Stimulated activated CD8-positive, alpha-beta memory T cell treated with anti-CD3 and anti-CD28 coated beads, Interleukin-12 subunit alpha, Interleukin-12 subunit beta, amount 100 ng/mL, for 1 hour (primary cell): Measurements from ENCODE around the gene GAGE12J.
"Not testable (repeated sequence)": the region's sequence is repeated elsewhere in the genome, so short reads cannot be mapped to it uniquely, and the experiment has no call there.

ENCODE experiments used
- DNase-seq: peaks from one replicate; pipeline ENCODE4 v3.0.0-alpha.2; 2020; ENCODE audit warnings: low read depth

GAGE12J gene, protein sequence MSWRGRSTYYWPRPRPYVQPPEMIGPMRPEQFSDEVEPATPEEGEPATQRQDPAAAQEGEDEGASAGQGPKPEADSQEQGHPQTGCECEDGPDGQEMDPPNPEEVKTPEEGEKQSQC

DNA sequence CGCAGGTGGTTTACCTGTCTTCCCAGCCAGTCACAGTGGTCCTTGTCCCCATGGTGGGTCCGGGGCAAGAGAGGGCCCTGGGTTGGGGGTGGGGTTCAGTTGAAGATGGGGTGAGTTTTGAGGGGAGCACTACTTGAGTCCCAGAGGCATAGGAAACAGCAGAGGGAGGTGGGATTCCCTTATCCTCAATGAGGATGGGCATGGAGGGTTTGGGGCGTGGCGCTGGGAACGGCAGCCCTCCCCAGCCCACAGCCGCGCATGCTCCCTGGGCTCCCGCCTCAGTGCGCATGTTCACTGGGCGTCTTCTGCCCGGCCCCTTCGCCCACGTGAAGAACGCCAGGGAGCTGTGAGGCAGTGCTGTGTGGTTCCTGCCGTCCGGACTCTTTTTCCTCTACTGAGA lies at the start of gene GAGE12J:
Gene GAGE12J (plus strand): TSS at position 301 of the 400 bp plus-strand sequence. CDS start 1,157 bp downstream, outside the sequence.
- DNase-seq = not testable (repeated sequence)

DNA sequence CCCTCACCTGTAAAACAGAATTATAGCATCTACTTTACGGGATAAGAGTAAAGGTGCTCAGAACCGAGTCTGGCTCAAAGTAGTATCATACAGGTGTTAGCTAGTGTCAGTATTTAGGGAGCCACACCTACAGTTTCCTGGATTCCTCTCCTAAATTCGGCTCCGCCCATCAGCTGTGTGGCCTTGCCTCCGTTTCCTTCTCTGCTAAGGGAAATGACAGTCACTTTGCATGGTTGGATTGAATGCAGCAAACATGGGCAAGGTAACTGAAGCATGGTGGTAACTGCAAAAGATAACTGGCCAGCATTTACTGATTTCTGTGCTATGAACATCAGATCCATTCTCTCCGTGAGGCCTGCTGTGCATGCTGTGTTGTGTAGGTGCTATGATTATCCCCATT lies 49.4 kb upstream of the GAGE12J start:
- DNase-seq = no peak

DNA sequence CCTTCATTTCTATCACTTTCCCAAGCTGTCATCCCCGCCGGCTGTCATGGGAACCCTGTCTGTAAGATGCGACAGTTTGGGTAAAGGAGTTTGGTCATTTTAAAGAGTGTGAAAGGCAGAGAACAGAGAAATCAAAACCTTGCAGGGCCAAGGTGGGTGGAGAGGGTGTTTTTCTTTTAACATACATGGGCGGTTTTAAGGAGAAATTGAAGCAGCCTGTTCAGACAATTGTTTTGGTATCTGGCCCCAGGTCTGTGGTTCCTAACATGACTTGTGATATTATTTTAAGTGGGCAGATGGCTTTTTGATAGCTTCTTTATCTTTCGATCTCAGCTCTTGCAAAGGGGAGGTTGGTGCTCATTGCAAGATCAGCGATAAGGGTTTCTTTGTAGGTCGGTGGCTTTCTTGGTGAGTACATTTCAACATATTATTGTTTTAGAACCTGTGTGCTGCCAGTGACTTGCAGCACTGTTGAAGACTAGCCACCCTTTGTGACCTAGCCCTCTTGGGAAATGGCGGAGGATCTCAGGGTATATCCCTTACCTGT lies 48.6 kb upstream of the GAGE12J start:
- DNase-seq = no peak

DNA sequence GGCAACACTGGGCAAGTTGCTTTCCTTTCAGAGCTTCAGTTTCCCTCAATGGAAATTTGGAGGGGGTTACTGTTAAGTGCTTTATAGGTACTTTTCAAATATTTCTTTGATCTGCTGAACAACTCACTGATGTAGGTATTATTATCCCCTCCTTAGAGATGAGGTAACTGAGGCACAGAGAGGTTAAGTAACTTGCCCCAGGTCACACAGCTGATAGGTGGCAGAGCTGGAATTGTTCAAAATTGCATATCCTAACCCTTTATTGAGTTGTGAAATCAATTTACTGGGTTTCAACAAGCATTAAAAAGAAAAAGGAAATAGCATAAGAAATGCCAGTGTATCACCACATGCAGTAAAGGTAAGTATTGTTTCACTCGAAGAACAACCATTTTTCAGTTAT lies 45.6 kb upstream of the GAGE12J start:
- DNase-seq = no peak

DNA sequence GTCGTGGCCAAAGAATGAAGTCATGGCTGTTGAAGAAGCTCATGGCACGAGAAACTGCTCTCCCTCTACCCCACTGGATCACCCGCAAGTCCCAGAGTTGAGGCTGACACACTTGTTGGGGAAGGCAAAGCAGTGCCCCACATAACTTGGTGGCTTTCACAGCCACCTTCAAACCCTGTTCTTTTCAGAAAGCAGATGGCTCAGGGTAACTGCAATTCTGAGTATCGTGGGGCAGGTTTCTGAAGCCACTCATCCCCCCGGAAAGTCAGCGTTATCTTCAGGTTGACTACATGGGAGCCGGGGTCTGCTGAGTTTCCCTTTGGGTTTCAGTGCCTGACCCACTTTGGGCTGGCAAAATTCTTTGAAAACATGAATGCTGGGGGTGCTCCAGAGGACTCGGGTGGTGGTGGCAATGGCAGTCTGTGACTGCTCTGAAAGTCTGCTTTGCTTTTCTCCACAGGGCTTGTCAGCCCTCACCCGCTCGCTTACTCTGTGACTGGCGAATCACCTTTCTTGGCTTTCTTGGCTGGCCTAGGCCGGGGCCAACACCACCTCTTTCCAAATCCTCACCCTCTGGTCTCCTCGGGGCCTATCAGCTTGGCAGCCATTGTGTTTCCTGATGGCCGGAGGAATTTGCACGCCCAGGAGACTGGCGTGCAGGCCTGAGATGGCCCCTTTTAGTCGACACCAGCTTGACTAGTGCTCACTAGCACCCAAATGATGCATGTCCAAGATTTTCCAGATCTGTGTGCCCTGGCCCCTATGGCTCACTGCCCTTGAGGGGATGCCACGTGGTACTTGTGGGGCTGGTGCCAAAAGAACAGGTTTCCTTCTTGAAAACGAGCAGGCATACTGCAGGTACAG lies 44.9 kb upstream of the GAGE12J start:
- no peak for DNase-seq

DNA sequence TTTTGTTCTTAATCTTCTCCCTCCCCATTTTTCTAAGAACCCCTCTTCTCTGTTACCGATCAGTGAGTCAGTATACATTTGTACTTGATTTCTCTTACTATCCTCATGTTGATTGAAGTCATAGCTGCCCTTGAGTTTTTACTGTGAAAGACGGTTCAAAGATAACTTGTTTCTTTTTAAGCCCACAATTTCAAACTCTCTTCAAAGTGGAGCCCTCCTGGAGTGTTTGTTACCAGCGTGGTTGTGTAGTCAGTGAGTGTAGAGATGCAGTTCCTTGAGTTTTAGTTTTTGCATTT lies 44.4 kb upstream of the GAGE12J start:
- no peak for DNase-seq

DNA sequence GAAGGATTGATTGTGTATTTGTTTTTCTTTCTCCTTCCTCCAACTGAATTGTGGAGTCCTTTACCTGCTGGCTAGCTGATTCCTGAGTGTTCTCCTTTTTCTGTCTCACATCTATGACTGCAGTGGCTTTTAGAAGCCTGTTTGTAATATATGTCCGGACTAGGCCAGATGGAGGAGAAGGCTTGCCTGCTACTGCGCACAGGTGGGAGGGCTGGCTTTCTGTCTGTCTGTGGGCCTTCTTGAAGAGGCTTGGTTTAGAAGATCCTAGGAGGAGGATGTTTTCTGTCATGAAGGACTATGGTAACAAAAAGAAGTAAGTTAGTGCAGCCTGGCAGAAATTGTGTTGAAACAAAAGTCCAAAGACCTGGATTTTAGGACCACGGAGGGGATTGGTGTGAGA lies 43.8 kb upstream of the GAGE12J start:
- no peak for DNase-seq

DNA sequence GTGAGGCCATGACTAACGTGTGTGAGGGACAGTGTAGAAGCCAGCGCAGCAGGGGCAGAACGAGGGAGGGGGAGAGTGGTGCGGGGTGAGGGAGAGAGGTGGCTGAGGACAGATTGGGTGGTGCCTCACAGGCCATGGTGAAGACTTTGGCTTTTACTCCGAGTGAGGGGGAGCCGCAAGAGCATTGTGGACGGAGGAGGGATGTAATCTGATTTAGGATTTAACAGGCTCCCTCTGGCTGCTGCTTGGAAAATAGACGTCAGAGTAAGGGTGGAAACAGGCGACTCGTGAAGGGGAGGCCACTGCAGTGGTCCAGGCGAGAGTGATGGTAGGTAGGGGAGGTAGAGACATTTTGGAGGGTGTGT lies 39.2 kb upstream of the GAGE12J start:
- DNase-seq = no peak

DNA sequence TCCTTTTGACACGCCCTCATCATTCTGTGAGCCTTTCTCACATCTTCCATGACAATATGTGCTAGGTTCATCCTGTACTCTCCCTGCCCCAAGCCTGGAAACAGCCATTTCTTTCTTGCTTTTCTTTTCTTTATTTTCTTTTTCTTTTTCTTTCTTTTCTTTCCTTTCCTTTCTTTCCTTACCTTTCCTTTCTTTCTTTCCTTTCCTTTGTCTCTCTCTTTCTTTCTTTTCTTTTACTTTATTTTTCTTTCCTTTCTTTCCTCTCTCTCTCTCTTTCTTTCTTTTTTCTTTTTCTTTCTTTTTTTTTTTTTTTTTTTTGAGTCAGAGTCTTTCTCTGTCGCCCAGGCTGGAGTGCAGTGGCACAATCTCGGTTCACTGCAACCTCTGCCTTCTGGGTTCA lies 37.6 kb upstream of the GAGE12J start:
- no peak for DNase-seq

DNA sequence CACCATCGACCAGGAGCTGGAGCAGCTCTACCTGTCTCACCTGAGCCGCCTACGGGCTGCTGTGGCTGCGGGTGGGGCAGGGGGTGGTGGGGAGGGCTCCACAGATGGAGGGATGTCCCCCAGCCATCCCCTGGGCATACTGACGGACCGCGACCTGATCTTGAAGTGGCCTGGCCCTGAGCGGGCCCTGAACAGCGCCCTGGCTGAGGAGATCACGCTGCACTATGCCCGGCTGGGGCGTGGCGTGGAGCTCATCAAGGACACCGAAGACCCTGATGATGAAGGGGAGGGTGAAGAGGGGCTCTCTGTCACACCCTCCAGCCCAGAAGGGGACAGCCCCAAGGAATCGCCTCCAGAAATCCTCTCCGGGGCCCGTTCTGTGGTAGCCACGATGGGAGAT lies 35.7 kb upstream of the GAGE12J start:
- DNase-seq = no peak

DNA sequence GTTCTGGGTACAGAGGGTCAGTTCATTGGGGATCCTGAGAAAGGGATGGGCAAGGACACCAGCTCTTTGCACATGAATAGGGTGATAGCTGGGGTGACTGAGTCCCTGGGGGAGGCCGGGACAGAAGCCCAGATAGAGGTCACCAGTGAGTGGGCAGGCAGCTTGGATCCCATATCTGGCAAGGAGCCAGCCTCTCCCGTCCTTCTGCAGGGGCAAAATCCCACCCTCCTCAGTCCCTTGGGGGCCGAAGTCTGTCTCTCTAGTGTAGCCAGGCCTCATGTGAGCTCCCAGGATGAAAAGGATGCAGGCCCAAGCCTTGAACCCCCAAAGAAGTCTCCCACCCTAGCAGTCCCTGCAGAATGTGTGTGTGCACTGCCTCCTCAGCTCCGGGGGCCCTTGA lies 35.3 kb upstream of the GAGE12J start:
- DNase-seq = no peak

DNA sequence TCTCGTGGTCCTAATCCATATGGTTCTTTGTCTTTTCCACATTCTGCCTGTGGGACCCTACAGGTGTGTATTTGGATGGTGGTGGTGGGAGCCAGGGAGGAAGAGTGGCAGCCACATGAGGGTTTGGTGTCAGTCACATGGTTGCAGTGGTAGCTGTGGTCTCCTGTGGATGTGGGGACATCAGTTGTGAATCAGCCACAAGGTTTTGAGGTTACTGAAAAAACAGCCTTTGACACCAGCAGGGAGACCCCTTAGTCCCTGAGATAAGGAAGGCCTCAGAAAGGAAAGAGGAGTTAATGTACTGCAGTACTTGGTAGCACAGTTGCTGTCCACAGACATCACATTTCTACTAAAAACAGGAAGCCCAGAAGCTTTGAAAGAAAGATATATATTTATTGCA lies 34.2 kb upstream of the GAGE12J start:
- DNase-seq = no peak

DNA sequence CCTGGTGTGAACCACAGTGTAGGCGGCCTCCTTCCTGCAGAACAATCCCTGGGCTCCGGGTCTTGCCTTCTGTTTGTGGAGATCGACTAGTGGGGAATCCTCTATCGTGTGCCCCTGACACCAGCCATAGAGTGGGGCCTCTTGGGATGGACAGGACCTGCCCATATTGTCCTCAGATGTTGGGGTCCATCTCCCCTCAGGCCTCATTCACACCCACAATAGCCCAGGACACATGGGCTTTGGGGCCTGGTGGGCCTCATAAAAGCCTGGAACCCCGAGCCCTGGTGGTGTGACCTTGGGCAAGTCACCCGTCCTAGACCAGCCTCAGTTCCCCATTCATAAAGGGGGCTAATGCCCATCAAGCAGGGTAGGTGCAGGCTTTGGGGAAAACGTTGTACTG lies 31.6 kb upstream of the GAGE12J start:
- DNase-seq = no peak

DNA sequence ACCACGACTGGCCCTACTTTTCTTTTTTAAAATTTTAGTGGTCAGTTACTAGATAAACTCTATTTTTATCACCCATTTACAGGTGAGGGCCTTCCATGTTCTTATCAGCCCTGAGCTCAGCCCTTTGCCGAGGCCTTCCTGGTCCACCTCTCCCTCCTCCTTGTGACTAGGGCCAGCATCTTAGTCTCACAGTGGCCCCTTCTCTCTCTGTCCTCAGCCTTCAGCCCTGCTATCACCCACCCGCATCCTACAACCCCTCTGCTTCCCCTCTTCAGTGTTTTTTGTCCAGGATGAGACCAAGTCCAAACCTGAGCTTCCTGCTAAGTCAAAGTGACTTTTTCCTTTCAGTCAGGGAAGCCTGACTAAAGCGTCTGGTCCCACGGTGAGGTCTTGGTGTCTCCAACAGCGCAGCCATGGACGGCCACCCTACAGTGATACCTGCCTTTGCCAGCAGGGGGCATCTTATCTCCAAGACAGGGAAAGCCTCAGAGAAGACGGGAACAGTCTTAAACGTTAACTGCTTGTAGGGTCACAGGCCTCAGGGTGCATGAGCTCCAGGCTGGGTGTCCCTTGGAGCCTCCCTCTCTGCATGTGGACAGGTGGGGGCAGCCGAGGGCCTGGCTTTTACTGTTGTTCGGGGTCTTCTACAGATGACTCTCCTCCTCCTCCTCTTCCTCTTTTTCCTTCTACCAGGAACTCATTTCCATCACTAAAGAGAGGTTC lies 30.1 kb upstream of the GAGE12J start:
- DNase-seq = peak; percentile 43

DNA sequence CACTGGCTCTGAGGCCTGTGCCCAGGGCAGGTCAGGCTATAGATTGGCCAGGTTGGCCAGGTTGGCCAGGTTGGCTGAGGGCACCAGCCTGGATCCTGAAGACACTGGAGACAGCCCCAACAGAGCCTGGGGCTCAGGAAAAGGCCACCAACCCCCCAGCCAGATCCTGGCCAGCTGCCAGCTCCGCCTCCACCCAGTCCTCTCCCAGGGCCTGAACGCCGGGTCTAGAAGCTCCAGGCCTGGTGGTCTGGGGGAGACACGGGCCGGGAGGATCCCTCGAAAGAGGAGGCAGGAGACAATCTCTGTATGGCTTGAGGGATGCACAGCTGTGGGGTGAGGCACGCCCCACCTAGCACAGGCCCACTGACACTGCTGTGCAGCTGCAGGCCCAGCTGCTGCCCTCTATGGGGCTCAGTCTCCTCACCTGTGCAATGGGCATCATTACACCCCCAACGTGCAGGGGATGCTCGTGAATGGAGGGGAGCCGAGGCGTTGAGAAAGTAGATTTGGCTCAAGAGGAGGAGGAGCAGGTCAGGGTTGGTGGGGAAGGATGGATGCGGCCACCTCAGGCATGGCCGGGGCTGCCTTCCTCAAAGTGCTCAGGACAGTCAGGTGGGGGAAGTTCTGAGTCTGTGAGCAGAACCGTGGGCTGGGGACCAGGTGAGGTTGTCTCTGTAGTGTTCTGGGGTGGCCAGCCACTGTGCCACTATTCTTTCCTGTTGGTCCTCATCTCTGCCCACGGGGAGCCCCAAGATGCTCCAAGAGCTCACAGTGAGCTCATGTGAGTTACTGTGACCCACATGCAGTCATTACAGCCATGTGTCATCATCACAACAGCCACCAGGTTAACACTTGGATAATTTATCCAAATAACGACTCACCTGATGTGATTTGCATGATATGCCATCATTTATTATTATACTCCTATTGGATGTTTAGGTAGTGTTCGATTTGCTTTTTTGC lies 29.2 kb upstream of the GAGE12J start:
- DNase-seq = no peak

DNA sequence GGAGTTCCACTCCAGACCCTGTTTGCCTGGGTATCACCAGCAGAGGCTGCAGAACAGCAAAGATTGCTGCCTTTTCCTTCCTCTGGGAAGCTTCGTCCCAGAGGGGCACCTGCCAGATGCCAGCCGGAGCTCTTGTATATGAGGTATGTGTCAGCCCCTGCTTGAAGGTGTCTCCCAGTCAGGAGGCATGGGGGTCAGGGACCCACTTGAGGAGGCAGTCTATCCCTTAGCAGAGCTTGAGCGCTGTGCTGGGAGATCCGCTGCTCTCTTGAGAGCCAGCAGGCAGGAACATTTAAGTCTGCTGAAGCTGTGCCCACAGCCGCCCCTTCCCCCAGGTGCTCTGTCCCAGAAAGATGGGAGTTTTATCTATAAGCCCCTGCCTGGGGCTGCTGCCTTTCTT lies 22.5 kb upstream of the GAGE12J start:
- DNase-seq = not testable (repeated sequence)

DNA sequence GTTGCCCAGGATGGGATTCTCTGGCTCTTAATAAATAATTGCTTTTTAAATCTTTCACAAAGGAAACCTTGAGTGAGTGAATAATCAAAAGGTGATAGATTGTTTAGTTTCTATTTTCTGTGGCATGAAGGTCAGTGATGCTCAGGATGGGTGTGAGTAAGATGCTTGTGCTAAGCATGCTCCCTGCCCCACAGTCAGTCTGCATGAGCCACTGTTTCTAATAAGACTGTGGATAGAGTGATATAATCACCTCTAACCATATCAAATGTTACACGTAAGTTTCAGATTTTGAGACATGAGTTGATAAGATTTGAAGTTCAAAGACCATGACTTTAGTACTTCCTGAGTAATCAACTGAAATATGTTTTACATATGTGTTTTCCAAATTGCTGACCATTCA lies 21.1 kb upstream of the GAGE12J start:
- DNase-seq = no peak

DNA sequence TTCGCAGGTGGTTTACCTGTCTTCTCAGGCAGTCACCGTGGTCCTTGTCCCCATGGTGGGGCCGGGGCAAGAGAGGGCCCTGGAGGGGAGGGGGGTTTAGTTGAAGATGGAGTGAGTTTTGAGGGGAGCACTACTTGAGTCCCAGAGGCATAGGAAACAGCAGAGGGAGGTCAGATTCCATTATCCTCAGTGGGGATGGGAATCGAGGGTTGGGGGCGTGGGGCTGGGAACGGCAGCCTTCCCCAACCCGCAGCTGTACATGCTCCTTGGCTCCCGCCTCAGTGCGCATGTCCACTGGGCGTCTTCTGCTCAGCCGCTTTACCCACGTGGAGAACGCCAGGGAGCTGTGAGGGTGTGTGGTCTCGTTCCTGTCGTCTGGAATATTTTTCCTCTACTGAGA lies 18.5 kb upstream of the GAGE12J start, which contains the start of gene GAGE10:
Gene GAGE10 (plus strand): TSS at position 301 of the 400 bp plus-strand sequence. CDS start 1,214 bp downstream, outside the sequence.
- no peak for DNase-seq

DNA sequence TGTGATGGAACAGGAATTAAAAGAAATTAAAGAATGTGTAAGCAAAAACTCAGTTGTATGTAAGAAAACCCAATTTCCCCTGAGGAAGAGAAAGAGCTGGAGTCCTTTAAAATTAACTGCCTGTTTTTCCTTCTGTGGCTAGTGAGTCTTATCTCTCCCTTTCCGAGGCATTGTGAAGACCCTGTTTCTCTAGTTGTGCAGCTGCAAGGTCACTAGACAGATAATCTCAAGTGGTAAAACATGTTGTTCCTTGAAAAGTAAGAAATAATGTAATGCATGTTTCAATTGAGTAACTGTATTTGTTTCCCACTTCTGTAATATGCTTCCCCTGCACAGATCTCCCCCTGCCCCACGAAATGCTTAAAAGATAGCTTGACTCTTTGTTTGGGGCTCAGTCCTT lies 14.1 kb upstream of the GAGE12J start:
- DNase-seq = not testable (repeated sequence)

DNA sequence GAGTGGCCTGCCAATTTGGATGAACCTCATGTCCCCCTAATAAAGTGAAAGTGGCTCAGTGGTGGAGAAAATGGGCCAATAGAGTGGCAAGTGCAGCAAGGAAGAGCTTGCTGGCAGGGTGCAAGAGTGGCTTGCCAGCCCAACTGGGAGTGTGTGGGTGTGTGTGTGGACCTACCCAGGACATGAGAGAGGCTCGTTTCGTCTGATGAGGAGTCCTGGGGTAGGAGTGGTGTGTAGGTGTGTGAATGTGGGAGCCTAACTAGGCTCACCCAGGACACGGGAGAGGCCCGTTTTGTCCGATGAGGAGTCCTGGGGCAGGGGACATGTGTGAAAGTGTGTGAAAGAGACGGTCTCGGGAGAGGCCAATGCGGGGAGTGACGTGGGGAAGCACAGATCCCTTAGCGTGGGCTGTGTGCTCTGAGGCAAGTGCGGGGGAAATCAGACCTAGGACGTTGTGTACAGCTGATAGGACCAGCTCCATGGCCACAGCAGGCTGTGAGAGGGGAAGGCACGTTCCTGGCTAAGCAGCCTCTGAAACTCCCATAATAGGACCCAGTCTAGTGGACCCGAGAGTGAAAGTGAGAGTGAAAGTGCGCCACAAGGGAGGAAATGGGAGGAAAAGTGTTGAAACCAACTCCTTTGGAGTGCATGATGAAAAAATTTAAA lies 13.1 kb upstream of the GAGE12J start:
- DNase-seq = no peak

DNA sequence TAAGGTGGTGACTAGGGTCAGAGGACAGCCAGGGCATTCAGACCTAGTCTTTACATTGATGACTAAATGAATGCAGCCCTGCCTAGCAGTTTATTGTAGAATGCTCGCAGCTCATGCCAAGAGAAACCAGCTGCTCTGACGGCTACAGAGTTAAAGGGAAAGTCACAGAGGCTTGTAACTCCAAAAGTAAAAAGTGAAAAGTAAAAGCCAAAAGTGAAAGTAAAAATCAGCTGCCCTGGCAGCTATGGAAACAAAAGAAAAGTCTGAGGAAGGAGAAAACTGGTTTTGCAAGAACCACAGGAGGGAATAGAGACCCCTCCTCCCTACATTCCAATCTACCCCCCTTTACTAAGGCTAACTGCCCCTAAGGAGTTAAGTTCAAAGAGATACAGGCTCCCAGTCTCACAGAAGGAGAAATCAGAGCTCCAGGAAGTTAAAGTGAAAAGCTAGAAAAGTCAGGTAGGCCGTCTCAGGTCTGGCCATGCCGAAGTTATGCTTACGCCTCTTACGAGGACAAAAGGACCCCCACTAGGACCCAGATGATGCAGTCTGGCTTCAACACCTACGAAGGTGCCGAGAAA lies 12.3 kb upstream of the GAGE12J start:
- no peak for DNase-seq
